HG03354 (cell line): ENCODE data around the gene COL27A1.
"Not testable (repeated sequence)": the region's sequence is repeated elsewhere in the genome, so short reads cannot be mapped to it uniquely, and the experiment has no call there.

Source experiments
- ATAC-seq: cut with Tn5 transposase; IDR thresholded peaks from one replicate; pipeline ENCODE4 v1.9.1; 2021; ENCODE audit warnings: mild to moderate bottlenecking; ENCODE audit not compliant: unreplicated experiment, poor library complexity, severe bottlenecking

Gene COL27A1

GRCh38 chr9:114122136-114123027 lies 33.0 kb upstream of the COL27A1 start:
- ATAC-seq, result no peak

DNA sequence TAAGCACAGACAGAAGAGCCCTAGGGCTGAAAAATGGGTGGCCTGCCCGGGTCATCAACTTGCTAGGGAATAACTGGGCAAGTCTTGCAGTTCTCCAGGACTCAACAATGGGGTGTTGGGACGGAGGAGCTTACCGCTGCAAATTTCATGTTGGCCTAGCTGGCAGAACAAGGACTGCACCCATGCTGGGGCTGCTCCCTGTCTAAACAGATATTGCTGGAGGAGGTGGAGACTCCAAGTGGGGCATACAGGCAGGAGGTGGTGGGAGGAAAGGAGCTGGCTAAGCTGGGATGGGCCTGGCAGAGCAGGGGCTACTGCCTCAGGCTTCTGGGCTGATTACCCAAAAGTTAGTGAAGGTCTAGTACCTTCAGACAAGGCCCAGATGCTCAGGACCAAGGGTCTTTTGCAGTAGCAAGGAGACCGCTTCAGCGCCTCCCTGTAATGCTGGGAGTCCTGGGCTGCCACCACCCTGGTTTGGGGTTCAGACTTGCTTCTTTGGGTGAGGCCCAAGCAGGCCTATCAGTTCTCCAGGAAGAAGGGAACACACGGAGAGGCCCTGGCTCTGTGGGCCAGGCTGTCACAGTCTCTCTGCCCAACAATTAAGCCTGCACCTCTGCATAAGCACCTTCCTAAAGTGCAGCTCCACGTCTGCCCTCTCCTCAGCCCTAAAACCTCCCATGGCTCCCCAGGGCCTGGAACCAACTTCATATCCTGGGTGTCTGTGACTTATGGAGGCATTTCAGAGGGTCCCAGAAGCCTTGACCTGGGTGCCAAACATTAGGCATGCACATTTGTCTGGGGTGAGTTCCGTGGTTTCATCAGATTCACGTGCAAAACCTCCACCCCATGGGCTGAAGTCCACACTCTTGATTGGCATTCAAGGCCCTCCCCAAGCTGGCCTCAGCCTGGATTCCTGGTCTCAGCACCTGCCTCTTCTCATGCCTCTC lies 32.0 kb upstream of the COL27A1 start:
- ATAC-seq, result no peak

GRCh38 chr9:114124138-114124537 lies 31.2 kb upstream of the COL27A1 start:
- ATAC-seq, result no peak

DNA sequence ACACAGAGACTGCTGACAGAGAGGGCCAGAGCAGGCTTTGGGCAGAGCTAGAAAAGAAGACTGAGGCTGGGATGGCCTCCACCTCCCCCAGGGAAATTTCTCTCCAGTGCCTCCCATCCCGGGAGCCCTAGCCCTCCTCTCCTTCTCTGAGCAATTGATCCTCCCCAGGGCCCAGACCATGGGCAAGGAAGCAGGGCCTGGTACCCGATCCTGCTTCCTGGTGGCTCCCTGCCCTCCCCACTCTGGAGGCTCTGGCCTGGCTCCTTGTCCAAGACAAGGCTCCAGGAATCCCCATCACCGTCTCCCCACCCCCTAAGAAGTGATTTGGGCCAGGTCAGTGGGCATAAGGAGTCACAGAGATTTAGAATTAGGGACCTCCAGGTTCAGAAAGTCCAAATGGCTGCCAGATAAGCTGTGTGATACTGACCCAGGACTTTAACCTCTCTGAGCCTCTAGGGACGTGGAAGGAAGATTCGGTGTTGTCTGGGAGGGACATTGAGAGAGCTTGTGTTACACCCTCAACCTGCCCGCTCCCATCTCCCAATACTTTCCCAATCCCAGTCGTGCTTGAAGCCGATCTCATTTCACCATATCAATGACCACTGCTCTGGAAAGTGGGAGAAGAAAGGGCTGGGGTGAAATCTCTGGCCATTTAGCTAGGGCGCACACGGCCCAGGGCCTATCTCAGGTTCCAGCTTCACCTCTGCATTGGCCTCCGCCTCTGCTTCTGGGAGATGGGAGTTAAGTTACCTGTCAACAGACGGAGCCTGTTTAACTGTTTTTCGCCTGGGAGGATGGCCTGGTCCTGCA lies 30.5 kb upstream of the COL27A1 start:
- no peak for ATAC-seq

- no peak for ATAC-seq
These were observed 29.8 kb upstream of the COL27A1 start for GRCh38 chr9:114125476-114126013.

DNA sequence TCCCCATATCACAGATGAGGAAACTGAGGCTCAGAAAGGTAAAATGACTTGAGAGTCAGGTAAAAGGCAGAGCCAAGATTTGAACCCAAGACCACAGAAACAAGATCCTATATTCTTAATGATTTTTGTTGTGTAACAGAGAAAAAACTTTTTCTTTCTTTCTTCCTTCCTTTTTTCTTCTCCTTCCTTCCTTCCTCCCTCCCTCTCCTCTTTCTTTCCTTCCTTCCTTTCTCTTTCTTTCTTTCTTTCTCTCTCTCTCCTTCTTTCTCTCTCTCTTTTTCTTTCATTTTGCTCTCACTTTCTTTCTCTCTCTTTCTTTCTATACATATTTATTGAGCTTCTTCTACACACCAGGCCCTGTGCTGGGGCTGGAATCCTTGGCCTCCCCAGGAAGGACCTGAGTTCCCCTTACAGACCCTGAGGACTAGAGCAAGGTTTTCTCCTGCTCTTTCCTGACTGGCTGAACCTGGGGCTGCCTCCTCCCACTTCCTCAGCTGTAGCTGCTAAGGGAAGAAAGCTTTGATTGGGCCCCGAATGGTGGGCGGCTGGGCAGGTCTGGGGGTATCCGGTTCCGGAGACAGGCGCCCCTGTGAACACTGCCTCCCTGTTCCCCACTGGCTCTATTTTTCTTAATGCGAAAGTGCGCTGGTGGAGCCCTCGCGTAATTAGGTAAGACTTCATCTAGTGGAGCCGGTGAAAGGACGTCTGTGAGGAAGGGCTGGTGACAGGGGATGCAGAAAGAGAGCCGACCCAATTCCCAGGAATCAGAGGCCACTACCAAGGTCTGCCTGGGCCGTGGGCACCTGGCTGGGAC lies 28.9 kb upstream of the COL27A1 start:
- no peak for ATAC-seq

- ATAC-seq, result not testable (repeated sequence)
These were observed 26.6 kb upstream of the COL27A1 start for GRCh38 chr9:114128759-114129158.

- ATAC-seq, result no peak
These were observed 25.2 kb upstream of the COL27A1 start for GRCh38 chr9:114130141-114130540.

DNA sequence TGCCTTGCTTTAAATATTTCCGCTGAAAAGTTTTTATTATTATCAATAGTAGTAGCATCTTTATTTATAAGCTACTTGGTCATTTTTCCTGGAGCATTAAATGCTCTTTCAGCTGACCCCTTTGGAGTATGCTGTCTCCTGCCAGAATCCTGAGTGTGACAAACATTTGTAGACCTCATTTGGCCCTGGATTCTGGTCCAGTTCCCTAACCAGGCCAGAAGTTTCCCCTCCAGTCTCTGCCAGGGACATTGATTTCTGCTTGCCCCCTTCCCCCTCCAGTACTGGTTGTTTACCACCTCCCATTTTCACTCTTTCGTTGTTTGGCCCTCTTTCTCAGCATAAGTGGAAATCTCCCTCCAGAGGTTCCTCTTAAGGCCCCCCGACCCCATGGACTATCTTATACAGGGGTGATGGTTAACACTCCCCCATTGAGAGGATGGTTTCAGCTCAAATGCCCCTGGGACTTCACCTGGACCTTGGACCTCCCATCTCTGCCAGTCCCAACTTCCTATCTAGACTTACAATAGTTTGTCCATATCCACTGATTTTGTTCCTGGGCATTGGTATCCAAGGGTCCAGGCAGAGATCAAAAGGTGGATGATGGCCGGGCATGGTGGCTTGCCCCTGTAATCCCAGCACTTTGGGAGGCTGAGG lies 24.6 kb upstream of the COL27A1 start:
- ATAC-seq, result no peak

GRCh38 chr9:114131808-114132549 lies 23.4 kb upstream of the COL27A1 start:
- ATAC-seq, result no peak

GRCh38 chr9:114132550-114132918 lies 22.8 kb upstream of the COL27A1 start:
- ATAC-seq, result no peak

- ATAC-seq, result no peak
These were observed 20.4 kb upstream of the COL27A1 start for GRCh38 chr9:114134827-114135396.

- no peak for ATAC-seq
These were observed 17.5 kb upstream of the COL27A1 start for GRCh38 chr9:114137831-114138230.

DNA sequence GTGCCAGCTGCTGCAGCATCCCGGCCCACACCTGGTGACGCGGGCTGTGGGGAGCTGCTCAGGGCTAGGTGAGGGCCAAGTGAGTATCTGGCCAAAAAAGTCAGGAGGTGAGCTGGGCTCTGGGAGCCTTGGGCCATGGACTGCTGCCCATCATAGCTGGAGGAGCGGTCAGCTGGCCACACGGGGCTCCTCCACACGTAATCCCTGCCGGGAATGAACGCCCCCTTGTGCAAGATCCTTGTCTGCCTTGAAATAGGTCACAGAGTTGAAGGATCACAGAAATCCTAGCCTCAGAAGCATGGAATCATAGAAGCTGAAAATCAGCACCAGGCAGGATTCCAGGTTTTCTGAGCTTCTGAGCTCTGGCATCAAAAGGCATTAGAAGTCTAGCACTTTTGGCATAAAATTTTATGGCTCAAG lies 16.8 kb upstream of the COL27A1 start:
- ATAC-seq, result no peak

GRCh38 chr9:114139071-114139470 lies 16.3 kb upstream of the COL27A1 start:
- no peak for ATAC-seq

- ATAC-seq, result no peak
These were observed 14.9 kb upstream of the COL27A1 start for GRCh38 chr9:114140401-114140800.

DNA sequence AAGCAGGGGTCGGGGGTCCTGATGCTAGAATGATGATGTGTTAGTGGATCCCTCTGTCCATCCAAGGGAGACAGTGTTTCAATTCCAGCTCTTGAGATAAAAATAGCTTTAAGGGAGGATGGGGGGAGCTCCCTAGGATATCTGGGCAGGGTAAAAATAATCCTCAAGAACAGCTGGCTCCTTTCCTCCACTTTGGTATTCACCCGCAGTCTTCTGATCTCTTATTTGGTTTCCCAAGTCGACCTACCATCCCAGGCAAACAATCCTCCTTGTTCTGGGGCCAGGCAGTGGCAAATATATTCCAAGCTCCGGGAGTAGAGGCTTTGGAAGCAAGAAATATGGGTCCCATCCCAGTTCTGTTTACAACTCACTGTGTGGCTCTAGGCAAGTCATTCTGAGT lies 14.5 kb upstream of the COL27A1 start:
- ATAC-seq, result no peak
